NK-92 (cell line): ENCODE data around the gene BCL2.

Source experiments
- DNase-seq: peaks from one replicate; lab custom pipeline; 2025; ENCODE audit not compliant: unreplicated experiment; lab: John Stamatoyannopoulos, UW

Gene BCL2

GRCh38 chr18:63311118-63312018, 8.2 kb downstream of the BCL2 start:
- DNase-seq, result no peak

- no peak for DNase-seq
Observed at GRCh38 chr18:63309422-63309821, 10.1 kb downstream of the BCL2 start.

- DNase-seq, result no peak
Observed at GRCh38 chr18:63307551-63308200, 11.9 kb downstream of the BCL2 start.

- no peak for DNase-seq
Observed at GRCh38 chr18:63306819-63307550, 12.6 kb downstream of the BCL2 start.

GRCh38 chr18:63306249-63306648, 13.3 kb downstream of the BCL2 start:
- DNase-seq, result no peak

- DNase-seq, result no peak
Observed at GRCh38 chr18:63303547-63303946, 16.0 kb downstream of the BCL2 start.

- DNase-seq, result no peak
Observed at GRCh38 chr18:63302636-63303405, 16.7 kb downstream of the BCL2 start.

GRCh38 chr18:63302220-63302619, 17.3 kb downstream of the BCL2 start:
- DNase-seq, result no peak

- no peak for DNase-seq
Observed at GRCh38 chr18:63301434-63301833, 18.1 kb downstream of the BCL2 start.

GRCh38 chr18:63299837-63300745, 19.5 kb downstream of the BCL2 start:
- DNase-seq, result no peak

- no peak for DNase-seq
Observed at GRCh38 chr18:63298400-63299365, 20.9 kb downstream of the BCL2 start.

GRCh38 chr18:63297687-63298399, 21.7 kb downstream of the BCL2 start:
- DNase-seq, result no peak

GRCh38 chr18:63293935-63294334, 25.6 kb downstream of the BCL2 start:
- DNase-seq, result no peak

- no peak for DNase-seq
Observed at GRCh38 chr18:63292831-63293683, 26.5 kb downstream of the BCL2 start.

- DNase-seq, result no peak
Observed at GRCh38 chr18:63291278-63291677, 28.3 kb downstream of the BCL2 start.

- no peak for DNase-seq
Observed at GRCh38 chr18:63290821-63291200, 28.8 kb downstream of the BCL2 start.

- no peak for DNase-seq
Observed at GRCh38 chr18:63290166-63290820, 29.3 kb downstream of the BCL2 start.
